Stimulated activated CD4-positive, alpha-beta T cell treated with anti-CD3 and anti-CD28 coated beads, Interleukin-2, amount 100 ng/mL, for 4 hours (primary cell): ENCODE data around the gene PIK3R2.

Source experiments
- DNase-seq: peaks from one replicate; pipeline ENCODE4 v3.0.0-alpha.2; 2020; ENCODE audit warnings: low read depth

The PIK3R2 gene

GRCh38 chr19:18123819-18124218, 29.1 kb upstream of the PIK3R2 start:
- DNase-seq = no peak

- no peak for DNase-seq
Observed at GRCh38 chr19:18126097-18126496, 26.9 kb upstream of the PIK3R2 start.

GRCh38 chr19:18128044-18128443, 24.9 kb upstream of the PIK3R2 start:
- no peak for DNase-seq

GRCh38 chr19:18128805-18129204, 24.2 kb upstream of the PIK3R2 start:
- no peak for DNase-seq

GRCh38 chr19:18130523-18131242, 22.3 kb upstream of the PIK3R2 start:
- no peak for DNase-seq

GRCh38 chr19:18131841-18132596, 20.9 kb upstream of the PIK3R2 start:
- DNase-seq = no peak

GRCh38 chr19:18135712-18136584, 17.0 kb upstream of the PIK3R2 start:
- DNase-seq = no peak

- no peak for DNase-seq
Observed at GRCh38 chr19:18137242-18137641, 15.7 kb upstream of the PIK3R2 start.

- no peak for DNase-seq
Observed at GRCh38 chr19:18137657-18138339, 15.2 kb upstream of the PIK3R2 start.

GRCh38 chr19:18140473-18140872, 12.5 kb upstream of the PIK3R2 start:
- no peak for DNase-seq

GRCh38 chr19:18141031-18141430, 11.9 kb upstream of the PIK3R2 start:
- DNase-seq = no peak

GRCh38 chr19:18143902-18144301, 9.1 kb upstream of the PIK3R2 start:
- no peak for DNase-seq

- DNase-seq = no peak
Observed at GRCh38 chr19:18144361-18144760, 8.6 kb upstream of the PIK3R2 start.

GRCh38 chr19:18144906-18145305, 8.1 kb upstream of the PIK3R2 start:
- DNase-seq = no peak

GRCh38 chr19:18145391-18145999, 7.5 kb upstream of the PIK3R2 start:
- no peak for DNase-seq

- DNase-seq = no peak
Observed at GRCh38 chr19:18147396-18147795, 5.6 kb upstream of the PIK3R2 start.

GRCh38 chr19:18149596-18149975, 3.4 kb upstream of the PIK3R2 start:
- DNase-seq = no peak

GRCh38 chr19:18150776-18151624, 2.0 kb upstream of the PIK3R2 start:
- no peak for DNase-seq

GRCh38 chr19:18152442-18152816, 534 bp upstream of the PIK3R2 start:
- peak; percentile 86 for DNase-seq

- DNase-seq = no peak
Observed at GRCh38 chr19:18153556-18154134, 682 bp downstream of the PIK3R2 start.
